Stomach (tissue), 4 donors: ENCODE data around the gene INF2.

Experiments used
- CTCF ChIP-seq, 7 experiments: fragments of 450-650 bp in 4 of 7; fragments of 200-600 bp in 3 of 7; sonication (generic) in 3 of 7; IDR thresholded peaks; one replicate each; pipeline ENCODE4 v1.5.1; 2016 to 2019; ENCODE audit warnings: antibody characterized with exemption in 7 of 7, control low read depth in 2 of 7, mild to moderate bottlenecking in 1 of 7
- EP300 ChIP-seq: sonication (generic); formaldehyde crosslinking; IDR thresholded peaks from one replicate; pipeline ENCODE4 v1.6.1; 2017; ENCODE audit warnings: antibody characterized with exemption
- POLR2A ChIP-seq, 4 donors: fragments of 450-650 bp; IDR thresholded peaks; one replicate each; pipeline ENCODE4 v1.6.1; 2016; ENCODE audit warnings: antibody characterized with exemption in 4 of 4, control low read depth in 2 of 4, mild to moderate bottlenecking in 1 of 4, moderate library complexity in 1 of 4

GRCh38 chr14:104673481-104673880 is 15.9 kb upstream of the INF2 start:
- TF ChIP-seq EP300 (no peak), CTCF (IDR thresholded peaks at IDR 0.05) (no peak), POLR2A (IDR thresholded peaks at IDR 0.05) (no peak)
